NCI-H1436 (cell line): Measurements from ENCODE around the gene NLRC5.
"Not testable (repeated sequence)": the region's sequence is repeated elsewhere in the genome, so short reads cannot be mapped to it uniquely, and the experiment has no call there.

ENCODE experiments used
- DNase-seq: peaks from one replicate; lab custom pipeline; 2025; lab: John Stamatoyannopoulos, UW

NLRC5 gene

DNA sequence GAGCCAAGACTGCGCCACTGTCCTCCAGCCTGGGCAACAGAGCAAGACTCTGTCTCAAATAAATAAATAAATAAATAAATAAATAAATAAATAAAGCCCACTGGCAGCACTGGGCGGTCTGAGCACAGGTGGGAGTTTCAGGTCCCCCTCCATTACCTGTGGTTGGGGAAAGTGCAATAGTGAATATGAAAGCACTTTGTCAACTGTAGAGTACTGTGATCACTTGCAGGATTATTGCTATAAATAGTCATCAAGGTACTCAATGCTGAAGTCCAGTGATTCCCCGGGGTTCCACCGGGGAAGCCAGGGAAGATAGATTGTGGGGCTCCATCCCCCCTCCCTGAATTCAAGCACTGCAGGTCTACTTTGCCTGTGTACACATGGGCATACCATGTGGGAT lies 60.3 kb downstream of the NLRC5 start:
- no peak for DNase-seq

GRCh38 chr16:57051696-57052228 lies 62.4 kb downstream of the NLRC5 start:
- DNase-seq, result no peak

DNA sequence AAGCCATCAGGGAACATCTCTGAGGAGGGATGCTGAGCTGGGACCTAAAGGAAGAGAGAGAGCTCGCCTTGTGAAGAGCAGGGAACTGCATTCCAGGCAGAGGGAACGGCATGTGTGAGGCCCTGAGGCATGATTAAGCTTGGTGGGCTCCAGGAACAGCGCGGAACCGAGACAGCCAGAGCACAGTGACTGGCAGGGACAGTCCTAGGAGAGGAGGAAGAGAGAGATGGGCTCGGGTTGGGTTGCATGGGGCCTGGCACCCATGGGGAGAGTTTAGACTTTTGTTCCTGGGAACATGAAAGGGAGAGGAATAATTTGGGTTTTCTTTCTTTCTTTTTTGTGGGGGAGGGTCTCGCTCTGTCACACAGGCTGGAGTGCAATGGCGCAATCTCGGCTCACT lies 63.8 kb downstream of the NLRC5 start:
- DNase-seq, result no peak

DNA sequence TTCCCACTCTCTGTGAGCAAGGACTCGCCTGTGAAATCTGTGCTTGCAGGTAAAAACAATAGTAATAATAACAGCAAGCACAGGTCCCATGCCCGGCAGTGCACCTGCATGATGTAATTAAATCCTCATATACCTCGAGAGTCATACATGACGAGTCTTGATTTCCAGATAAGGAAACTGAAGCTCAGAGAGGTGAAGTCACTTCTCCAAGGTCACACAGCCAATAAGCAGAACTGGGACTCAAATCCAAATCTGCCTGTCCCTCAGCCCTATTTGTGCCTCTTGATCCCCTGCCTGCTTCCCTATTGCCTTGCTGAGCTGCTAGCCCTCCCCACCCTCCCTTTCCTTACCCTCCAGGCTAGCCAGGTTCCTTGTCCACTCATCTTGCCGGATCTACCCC lies 65.0 kb downstream of the NLRC5 start:
- no peak for DNase-seq

GRCh38 chr16:57054771-57055170 lies 65.4 kb downstream of the NLRC5 start:
- DNase-seq, result no peak

DNA sequence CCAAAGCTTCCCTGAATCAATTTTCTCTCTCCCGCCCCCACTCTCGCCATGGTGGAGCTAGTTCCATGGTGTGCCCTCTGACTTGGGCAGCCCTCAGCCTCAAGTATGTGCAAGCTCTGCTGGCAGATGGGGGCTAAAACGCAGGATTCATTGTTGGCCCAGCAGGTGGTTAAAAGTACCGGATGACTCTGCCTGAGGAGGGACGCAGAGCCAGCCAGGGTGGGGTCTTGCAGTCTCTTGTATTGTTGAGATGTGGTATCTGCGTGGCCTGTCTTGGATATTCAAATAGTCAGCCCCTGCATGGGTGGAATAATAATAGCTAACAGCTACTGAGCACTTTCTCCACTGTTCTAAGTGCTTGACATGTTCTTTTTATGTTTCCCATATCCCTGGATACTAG lies 66.3 kb downstream of the NLRC5 start:
- DNase-seq, result no peak

GRCh38 chr16:57058291-57058861 lies 69.0 kb downstream of the NLRC5 start:
- no peak for DNase-seq

DNA sequence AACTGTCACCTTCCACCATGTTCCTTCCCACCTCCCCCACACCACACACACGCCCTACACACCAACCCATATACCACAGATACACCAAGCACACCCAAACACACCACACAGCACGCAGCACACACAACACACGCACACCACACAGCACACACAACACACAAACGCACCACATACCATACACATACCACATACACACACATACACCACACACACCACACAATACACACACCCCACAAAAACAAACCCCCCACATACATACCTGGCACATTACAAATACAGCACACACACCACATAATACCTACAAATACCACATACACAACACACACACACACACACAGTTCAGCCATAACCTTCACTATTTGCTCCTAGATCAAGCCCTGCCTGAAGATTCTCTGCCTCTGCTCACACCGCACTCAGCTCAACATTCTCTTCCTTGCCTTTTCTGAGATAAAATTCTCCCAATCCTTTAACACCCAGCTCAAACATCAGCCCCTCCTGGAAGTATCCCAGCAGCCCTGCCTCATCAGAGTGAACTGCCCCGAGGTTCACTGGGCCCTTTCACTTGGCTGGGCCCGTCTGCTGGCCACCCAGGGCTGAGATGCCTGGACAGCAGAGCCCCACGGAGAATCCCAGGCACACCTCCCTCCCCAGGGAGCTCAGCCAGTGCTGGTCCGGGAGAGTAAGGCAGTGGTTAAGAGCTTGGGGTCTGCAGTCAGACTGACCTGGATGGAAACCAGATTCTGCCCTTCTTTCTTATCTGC lies 71.1 kb downstream of the NLRC5 start:
- no peak for DNase-seq

- DNase-seq, result no peak
Observed at GRCh38 chr16:57061084-57061905, 71.9 kb downstream of the NLRC5 start.

GRCh38 chr16:57062329-57062728 lies 73.0 kb downstream of the NLRC5 start:
- DNase-seq, result no peak

- not testable (repeated sequence) for DNase-seq
Observed at GRCh38 chr16:57063189-57063588, 73.8 kb downstream of the NLRC5 start.

GRCh38 chr16:57064995-57065394 lies 75.6 kb downstream of the NLRC5 start:
- DNase-seq, result no peak

- no peak for DNase-seq
Observed at GRCh38 chr16:57066625-57067024, 77.3 kb downstream of the NLRC5 start.

DNA sequence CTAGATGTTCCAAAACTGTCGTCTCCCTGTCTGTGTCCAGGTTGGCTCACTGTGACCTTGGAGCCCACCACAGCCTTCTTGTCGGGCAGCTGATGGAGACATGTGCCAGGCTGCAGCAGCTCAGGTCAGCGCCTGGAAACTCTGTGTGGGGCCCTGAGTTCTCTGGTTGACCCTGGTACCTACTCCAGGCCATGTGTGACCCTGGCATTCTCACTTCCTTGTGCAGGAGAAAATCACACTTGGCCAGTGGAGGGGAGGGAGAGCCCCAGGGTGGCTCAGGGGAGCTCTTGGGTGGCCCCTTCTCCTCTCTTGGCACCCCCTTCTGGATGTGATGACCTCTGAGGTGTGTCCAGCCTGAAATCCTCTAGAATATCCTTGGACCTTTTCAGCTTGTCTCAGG lies 78.0 kb downstream of the NLRC5 start:
- DNase-seq, result no peak

DNA sequence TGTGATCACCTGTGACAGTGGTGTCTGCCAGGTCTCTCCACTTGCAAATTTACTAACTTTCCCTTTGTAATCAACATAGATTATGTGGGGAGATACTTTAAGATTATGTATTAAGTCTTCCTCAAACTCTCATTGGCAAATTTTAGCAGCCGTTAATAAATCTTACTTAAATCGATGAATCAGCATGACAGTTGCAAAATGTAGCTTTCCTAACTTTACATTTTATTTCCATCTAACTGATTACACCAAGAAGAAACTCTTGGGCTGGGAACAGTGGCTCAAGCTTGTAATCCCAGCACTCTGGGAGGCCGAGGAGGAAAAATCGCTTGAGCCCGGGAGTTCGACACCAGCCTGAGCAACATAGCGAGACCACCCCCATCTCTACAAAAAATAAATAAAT lies 79.7 kb downstream of the NLRC5 start:
- DNase-seq, result no peak

DNA sequence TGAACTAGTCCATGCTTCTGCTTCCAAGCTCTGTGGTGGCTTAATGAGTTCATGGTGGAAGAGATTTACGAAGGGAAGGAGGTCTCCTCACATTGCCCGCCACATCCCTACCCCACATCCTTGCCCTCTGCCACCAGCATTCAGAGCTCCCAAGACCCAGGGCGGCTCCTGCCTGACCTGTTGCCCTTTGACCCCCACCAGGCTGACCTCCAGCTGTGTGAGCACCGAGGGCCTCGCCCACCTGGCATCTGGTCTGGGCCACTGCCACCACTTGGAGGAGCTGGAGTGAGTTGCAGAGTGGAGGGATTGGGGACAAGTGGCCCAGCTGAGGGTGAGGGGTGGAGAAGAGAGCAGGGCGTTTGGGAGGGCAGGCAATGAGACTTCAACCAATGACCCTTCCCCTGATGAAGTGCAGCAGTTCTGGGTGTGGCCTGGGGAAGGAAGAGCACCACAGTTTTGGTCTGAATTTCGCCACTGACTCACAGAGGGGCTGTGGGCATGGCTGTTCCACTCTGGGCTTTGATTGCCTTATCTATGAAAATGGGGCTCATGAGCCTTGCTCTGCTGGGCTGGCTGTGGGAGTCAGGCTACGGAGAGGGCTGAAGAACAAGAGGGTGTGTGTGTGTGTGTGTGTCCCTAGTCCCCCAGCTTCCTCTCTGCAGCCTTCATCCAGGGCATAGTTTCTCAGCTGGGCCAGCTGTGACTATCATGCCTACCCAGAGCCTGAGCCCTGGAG lies 80.4 kb downstream of the NLRC5 start:
- no peak for DNase-seq

DNA sequence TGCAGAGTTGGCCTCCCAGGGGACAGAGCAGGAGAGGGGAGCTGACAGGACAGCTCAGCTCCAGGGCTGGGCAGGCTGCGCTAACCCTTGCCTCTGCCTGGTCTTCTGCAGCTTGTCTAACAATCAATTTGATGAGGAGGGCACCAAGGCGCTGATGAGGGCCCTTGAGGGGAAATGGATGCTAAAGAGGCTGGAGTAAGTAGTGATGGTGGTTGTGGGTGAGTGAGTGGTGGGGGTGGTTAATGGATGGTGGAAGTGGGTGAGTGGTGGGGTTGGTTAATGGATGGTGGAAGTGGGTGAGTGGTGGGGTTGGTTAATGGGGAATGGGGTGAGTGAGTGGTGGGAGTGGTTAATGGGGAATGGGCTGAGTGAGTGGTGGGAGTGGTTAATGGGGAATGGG lies 81.1 kb downstream of the NLRC5 start:
- no peak for DNase-seq

GRCh38 chr16:57071081-57071732 lies 81.8 kb downstream of the NLRC5 start:
- DNase-seq, result not testable (repeated sequence)

DNA sequence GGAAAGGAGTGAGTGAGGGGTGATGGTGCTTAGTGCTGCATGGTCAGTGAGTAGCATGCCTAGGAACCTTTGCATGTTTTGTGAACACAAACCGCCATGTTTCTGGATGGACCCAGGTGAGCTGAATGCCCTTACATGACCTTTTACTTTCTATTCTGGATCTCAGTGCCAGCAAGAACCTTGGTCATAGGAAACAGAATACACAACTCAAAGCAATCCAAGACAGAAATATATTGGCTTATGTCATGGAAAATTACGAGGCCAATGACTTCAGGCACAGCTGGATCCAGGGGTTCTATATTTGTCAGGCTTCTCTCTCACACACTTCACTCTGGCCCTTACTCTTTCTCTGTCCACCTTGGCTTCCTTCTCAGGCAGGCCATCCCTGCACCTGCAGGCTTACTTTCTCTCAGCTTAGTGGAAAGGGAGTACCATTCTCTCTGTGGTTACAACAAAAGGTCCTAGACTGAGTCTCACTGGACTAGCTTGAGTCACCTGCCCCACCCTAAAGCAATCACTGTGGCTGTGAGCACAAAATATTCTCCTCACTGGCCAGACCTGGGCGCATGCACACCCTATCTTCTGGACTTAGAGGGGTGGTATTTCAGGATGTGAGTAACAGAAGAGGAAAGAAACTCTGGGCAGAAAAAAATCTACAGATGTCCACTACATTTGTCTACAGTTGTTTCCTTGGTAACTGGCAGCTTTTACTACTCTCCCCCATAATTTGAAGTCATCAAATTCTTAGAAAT lies 82.7 kb downstream of the NLRC5 start:
- DNase-seq, result no peak

GRCh38 chr16:57072616-57073275 lies 83.4 kb downstream of the NLRC5 start:
- no peak for DNase-seq
